GM10248 (cell line): Measurements from ENCODE around the gene DNPEP.
"Not testable (repeated sequence)": the region's sequence is repeated elsewhere in the genome, so short reads cannot be mapped to it uniquely, and the experiment has no call there.

Experiments
- CTCF ChIA-PET: fragments of 300-600 bp; sonication (Branson Sonifier 250); formaldehyde crosslinking; extraction: SDS; loops from one replicate; lab custom pipeline; 2021; ENCODE audit warnings: antibody characterized with exemption; lab: Yijun Ruan, JAX
- POLR2A ChIA-PET: fragments of 350-650 bp; sonication (Branson Sonifier 250); formaldehyde crosslinking; extraction: SDS; loops from one replicate; lab custom pipeline; 2020; ENCODE audit warnings: antibody characterized with exemption; lab: Yijun Ruan, JAX
- DNase-seq: peaks from one replicate; pipeline ENCODE4 v3.0.0; 2012; ENCODE audit errors: extremely low spot score
- CTCF ChIP-seq: IDR thresholded peaks from 2 replicates; pipeline ENCODE4 v1.5.1; 2012; ENCODE audit warnings: mild to moderate bottlenecking, low read depth; ENCODE audit errors: extremely low read depth, missing control alignments, control extremely low read depth

The DNPEP gene

DNA sequence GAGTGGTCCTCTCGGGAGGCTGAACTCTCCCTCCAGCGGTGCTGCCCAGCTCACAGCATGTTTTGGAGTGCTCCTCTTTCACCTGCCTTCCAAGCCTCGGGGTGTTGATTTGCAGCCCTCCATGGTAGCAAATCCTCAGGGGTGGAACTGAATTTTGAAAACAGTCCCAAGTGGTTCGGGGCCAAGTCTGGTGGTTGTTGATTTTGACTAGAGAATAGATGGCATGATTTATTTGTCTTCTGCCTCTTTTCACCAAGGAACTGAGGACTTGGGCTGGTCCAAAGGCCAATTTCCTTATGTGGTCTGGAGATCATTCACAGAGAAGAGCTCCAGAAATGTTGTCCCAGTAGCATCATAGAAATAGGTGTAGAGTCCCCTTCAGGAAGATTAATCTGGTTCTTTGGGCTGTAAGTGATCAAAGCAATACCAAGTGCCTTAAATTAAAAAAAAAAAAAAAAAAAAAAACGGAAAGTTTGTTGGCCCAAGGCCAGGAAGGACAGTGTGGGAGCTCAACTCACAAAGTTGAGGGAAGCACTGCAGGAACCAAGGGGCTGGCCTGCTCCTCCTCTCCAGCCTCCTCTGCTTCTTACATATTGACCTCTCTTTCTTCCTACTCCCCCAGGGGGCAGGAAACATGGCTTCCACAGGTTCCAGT is 28.0 kb upstream of the DNPEP start:
- ChIA-PET POLR2A (no interaction called here), CTCF (interaction anchor here (1.0 to 2.4 kb wide), 3 partner anchors 12 to 114 kb away, joined by 4 to 19 read pairs (median 4); no protein-coding TSS in a partner anchor)
- no peak for TF ChIP-seq CTCF
- DNase-seq = no peak

- TF ChIP-seq CTCF = no peak
- DNase-seq = no peak
- CTCF ChIA-PET = interaction anchor here (1.0 kb wide), 1 partner anchor 115 kb away, joined by 4 read pairs; no protein-coding TSS in a partner anchor
- POLR2A ChIA-PET = no interaction called here
Observed at GRCh38 chr2:219414857-219415256, 27.1 kb upstream of the DNPEP start.

DNA sequence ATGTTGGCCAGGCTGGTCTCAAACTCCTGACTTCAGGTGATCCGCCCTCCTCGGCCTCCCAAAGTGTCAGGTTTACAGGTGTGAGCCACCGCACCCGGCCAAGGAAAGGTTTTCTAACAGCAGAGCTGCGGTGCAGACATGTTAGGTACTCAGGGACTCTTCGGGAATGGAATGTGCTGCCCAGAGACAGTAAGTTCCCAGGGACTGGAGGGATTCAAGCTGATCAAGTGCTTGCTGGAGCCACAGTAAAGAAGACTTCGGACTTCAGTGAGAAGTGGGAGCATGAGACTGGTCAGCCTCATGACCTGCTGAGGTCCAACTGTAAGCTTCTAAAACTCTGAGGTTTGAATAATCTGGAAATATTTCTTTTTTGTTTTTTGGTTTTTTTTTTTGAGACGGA is 22.7 kb upstream of the DNPEP start:
- DNase-seq = no peak
- ChIA-PET POLR2A (interaction anchor here (0.7 kb wide), 1 partner anchor 287 kb away, joined by 3 read pairs; no protein-coding TSS in a partner anchor), CTCF (interaction anchor here (1.1 to 1.2 kb wide), 3 partner anchors 9 to 120 kb away, joined by 3 to 4 read pairs (median 3); a partner anchor contains a TSS)
- no peak for TF ChIP-seq CTCF

DNA sequence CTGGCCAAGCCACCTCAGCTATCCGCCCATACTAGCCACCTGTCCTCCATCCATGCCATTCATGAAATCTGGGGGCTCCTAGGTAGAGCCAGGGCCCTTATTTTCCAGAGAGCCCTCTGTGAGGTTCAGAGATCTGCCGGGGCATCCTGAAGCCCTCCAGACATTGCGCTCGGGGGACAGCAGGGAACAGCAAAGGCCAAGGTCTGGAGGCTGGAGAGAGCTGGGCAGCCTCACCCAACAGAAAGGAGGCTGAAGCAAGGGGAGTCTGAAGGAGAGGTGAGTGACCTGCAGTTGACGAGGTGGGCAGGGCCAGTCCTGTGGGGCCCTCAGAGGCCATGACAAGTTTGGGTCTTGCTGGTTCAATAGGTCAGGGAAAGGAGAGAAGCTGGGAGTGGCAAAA is 21.9 kb upstream of the DNPEP start:
- no peak for TF ChIP-seq CTCF
- POLR2A ChIA-PET = no interaction called here
- DNase-seq = no peak
- CTCF ChIA-PET = interaction anchor here (1.1 to 1.2 kb wide), 2 partner anchors 86 to 121 kb away, joined by 3 read pairs; a partner anchor contains a TSS

- ChIA-PET POLR2A (no interaction called here), CTCF (interaction anchor here (1.0 to 3.8 kb wide), 2 partner anchors 19 to 121 kb away, joined by 3 to 11 read pairs; no protein-coding TSS in a partner anchor)
- TF ChIP-seq CTCF = no peak
- no peak for DNase-seq
Observed at GRCh38 chr2:219408631-219409030, 20.9 kb upstream of the DNPEP start.

DNA sequence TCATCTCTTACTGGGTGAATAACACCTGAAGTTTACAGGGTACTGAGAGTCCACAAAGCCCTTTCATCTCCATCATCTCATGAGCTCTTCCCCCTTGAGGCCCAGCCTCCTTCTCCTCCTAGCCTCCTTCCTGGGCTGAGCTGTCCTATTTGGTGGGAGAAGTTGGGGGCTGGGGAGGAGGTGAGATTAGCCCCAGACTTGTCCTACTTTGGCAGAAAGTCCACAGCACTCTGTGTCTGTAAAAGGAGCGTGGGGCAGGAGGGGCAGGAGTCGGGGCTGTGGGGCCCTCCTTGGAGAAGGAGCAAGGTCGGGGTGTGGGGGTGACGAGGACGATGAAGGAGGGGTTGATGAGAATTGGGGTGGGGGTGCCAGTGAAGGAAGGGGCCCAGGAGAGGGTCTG is 20.5 kb upstream of the DNPEP start:
- CTCF ChIA-PET = interaction anchor here (0.7 to 3.8 kb wide), 3 partner anchors 20 to 121 kb away, joined by 3 to 11 read pairs (median 3); no protein-coding TSS in a partner anchor

GRCh38 chr2:219407343-219407742 is 19.6 kb upstream of the DNPEP start:
- CTCF ChIA-PET = interaction anchor here (0.7 to 3.8 kb wide), 2 partner anchors 30 to 122 kb away, joined by 3 to 11 read pairs; no protein-coding TSS in a partner anchor
- DNase-seq, POLR2A ChIA-PET: not testable (repeated sequence)

More for the DNA sequence above, 20.5 kb upstream of the DNPEP start:
- DNase-seq = no peak
- POLR2A ChIA-PET = no interaction called here
- TF ChIP-seq CTCF = no peak
